Transverse colon (tissue), 4 donors: ENCODE measurements around the gene IQCK. TPM values are rescaled to one million over a fixed set of nuclear protein-coding genes. Genes with fewer than 3 reads are reported as not detected.

Experiments used
- DNase-seq: peaks from one replicate; pipeline ENCODE4 v3.0.0-alpha.2; 2019
- H3K27ac ChIP-seq, 4 donors: fragments of 200-600 bp; sonication (generic); 2 replicates each; pipeline ENCODE4 v1.5.1; 2016 to 2018; ENCODE audit warnings: inconsistent platforms in 4 of 4
- H3K27me3 ChIP-seq: fragments of 200-600 bp; sonication (generic); 2 replicates; pipeline ENCODE4 v1.5.1; 2017; ENCODE audit warnings: inconsistent platforms
- H3K36me3 ChIP-seq, 4 donors: fragments of 200-600 bp; sonication (generic); 2 replicates each; pipeline ENCODE4 v1.5.1; 2017 to 2019; ENCODE audit warnings: inconsistent platforms in 4 of 4
- H3K4me1 ChIP-seq, 4 donors: fragments of 200-600 bp; sonication (generic); 2 replicates each; pipeline ENCODE4 v1.5.1; 2017 to 2020; ENCODE audit warnings: inconsistent platforms in 4 of 4
- H3K4me3 ChIP-seq, 4 donors: fragments of 200-600 bp; sonication (generic); 1 replicate in 1 of 4; 2 replicates in 3 of 4; pipeline versions ENCODE4 v1.5.1 to v1.6.1; 2017 to 2019; ENCODE audit warnings: inconsistent platforms in 4 of 4
- H3K9me3 ChIP-seq, 2 donors: fragments of 200-600 bp; sonication (generic); 2 replicates each; pipeline ENCODE4 v1.5.1; 2017 to 2019; ENCODE audit warnings: inconsistent platforms in 2 of 2
- EP300 ChIP-seq: sonication (generic); formaldehyde crosslinking; IDR thresholded peaks from one replicate; pipeline ENCODE4 v1.6.1; 2017; ENCODE audit warnings: antibody characterized with exemption, low read depth
- POLR2A ChIP-seq: fragments of 450-650 bp; IDR thresholded peaks from one replicate; pipeline ENCODE4 v1.6.1; 2016; ENCODE audit warnings: antibody characterized with exemption, mild to moderate bottlenecking, moderate library complexity
- POLR2AphosphoS5 ChIP-seq, 3 donors: sonication (generic); formaldehyde crosslinking; IDR thresholded peaks; one replicate each; pipeline ENCODE4 v1.6.1; 2016; ENCODE audit warnings: antibody characterized with exemption in 3 of 3
- WGBS, 2 donors: methylation state at CpG; one replicate each; pipeline ENCODE4 v1.1.5; 2018; ENCODE audit warnings: low coverage in 1 of 2; 5-methylcytosine and 5-hydroxymethylcytosine counted together
- in situ Hi-C, 4 donors: fragments of 200-750 bp; cut with MboI; loops; one replicate each; pipeline versions ENCODE4 v1.15.0 to v1.15.1; 2017; ENCODE audit warnings: low sequenced_read_pairs in 3 of 4, low pct_ligation_motif_present in 1 of 4, low pct_unique_long_range_greater_than_20kb in 1 of 4
- intact Hi-C: fragments of 100-400 bp; cut with DNase I; formaldehyde crosslinking; loops from one replicate; pipeline ENCODE4 v1.15.1; 2023; ENCODE audit warnings: low total_unique reads
- total RNA-seq, 4 donors: library from RNA; depleted of rRNA; stranded (reverse); fragments of >200 nt; gene quantifications; one replicate each; pipeline ENCODE4 v1.1.0, GENCODE V29; 2016
- TF ChIP-seq, protein P1 (sequence below), 5 experiments: fragments of 200-600 bp in 3 of 5; fragments of 450-650 bp in 2 of 5; sonication (generic) in 3 of 5; IDR thresholded peaks; 1 replicate in 2 of 5; 2 replicates in 3 of 5; pipeline ENCODE4 v1.5.1; 2016 to 2017; ENCODE audit warnings: antibody characterized with exemption in 5 of 5, inconsistent platforms in 3 of 5, mild to moderate bottlenecking in 2 of 5, moderate library complexity in 1 of 5

Gene IQCK
- total RNA-seq, 4 donors from 2014 or later: 8.3 to 18.2 (median 12.7) TPM

DNA sequence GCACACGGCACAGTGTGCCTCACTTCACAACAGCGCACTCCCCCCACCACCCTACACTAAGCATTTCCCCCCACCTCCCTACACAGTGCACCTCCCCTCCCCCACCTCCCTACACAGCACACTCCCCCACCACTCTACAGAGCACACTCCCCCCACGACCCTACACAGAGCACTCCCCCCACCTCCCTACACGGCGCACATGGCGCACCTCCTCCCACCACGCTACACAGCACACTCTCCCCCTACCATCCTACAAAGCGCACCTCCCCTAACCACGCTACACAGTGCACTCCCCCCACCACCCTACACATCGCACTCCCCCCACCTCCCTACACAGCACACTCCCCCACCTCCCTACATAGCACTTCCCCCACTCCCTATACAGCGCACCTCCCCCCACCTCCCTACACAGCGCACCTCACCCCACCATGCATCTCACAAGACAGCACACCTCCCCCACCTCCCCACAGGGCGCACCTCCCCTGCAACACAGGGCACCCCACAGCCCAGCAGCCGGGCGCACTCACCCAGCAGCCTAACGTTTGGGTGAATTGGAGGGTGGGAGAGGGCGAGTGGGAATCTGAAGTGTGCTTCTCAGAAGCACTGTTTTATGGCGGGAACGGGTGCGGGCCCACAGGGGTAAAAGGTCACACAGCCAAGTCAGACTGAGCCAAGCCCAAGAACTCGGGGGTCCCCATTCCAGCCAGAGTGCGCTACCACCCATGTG is 10.3 kb upstream of the IQCK start:
- no peaks in the 10 kb centered on the region for H3K27me3 ChIP-seq
- peaks cover 0 to 6% (median 0%) of the 10 kb centered on the region in 4 donors for H3K36me3 ChIP-seq
- in situ Hi-C loops (loop anchor here in 1 of 4 donors (25.0 kb wide), 1 partner anchor 180 kb away; the partner anchor contains the start of gene GPRC5B), intact Hi-C loops (no loop called here)
- H3K9me3 ChIP-seq: no peaks in the 10 kb centered on the region
- H3K4me3 ChIP-seq: no peak overlapping the region
- WGBS, 2 donors: 83 to 87% methylated on average over 7 to 22 of the region's 22 CpGs
- no peak for DNase-seq
- peaks cover 0 to 4% (median 0%) of the 10 kb centered on the region in 4 donors for H3K4me1 ChIP-seq
- TF ChIP-seq POLR2A (no peak), EP300 (no peak), POLR2AphosphoS5 (IDR thresholded peaks at IDR 0.05) (no peak)
- TF ChIP-seq, protein P1, sequence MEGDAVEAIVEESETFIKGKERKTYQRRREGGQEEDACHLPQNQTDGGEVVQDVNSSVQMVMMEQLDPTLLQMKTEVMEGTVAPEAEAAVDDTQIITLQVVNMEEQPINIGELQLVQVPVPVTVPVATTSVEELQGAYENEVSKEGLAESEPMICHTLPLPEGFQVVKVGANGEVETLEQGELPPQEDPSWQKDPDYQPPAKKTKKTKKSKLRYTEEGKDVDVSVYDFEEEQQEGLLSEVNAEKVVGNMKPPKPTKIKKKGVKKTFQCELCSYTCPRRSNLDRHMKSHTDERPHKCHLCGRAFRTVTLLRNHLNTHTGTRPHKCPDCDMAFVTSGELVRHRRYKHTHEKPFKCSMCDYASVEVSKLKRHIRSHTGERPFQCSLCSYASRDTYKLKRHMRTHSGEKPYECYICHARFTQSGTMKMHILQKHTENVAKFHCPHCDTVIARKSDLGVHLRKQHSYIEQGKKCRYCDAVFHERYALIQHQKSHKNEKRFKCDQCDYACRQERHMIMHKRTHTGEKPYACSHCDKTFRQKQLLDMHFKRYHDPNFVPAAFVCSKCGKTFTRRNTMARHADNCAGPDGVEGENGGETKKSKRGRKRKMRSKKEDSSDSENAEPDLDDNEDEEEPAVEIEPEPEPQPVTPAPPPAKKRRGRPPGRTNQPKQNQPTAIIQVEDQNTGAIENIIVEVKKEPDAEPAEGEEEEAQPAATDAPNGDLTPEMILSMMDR (IDR thresholded peaks at IDR 0.05): no peak
- H3K27ac ChIP-seq: no peak overlapping the region

DNA sequence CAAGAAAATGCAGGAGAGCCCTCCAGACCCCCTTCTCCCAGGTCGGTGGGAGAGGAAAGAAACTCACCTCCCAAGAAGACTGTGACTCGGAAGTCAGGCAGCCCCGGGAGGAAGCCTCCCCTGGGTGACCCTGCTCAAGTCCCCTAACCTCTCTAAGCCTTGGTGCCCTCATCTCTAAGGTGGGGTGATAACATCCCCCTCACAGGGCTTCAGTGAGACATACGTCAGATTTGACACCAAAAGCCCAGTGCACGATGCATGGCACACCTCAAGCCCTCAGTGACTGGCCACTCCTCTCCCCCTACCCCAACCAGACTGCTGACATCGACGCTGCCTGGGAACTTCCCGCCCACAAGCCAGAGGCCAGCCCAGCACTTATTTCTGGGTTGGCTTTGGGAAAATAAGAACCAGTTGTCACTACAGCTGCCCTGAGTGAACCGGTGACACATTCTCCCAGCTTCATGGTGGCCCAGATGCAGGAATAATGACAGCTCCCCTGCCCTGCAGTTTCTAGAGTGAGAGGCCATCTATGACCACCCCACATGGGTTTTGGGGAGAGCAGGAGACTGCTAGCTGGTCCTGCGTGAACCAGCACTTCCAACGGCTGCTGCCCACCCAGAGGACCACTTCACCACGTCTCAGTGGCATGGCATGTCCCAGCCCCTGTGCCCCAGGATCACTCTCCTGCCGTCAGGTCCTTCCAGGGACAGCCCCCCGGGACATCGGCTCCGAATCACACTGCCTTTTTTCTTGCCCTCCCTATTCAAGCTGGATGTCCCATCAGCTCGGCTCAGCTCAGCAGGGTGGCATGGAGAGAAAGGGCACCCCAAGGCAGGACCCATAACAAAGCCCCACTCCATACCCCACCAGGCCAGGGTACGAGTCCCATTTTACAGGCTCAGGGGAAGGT is 9.5 kb upstream of the IQCK start:
- in situ Hi-C loops: loop anchor here in 1 of 4 donors (25.0 kb wide), 1 partner anchor 179 kb away; the partner anchor contains the start of gene GPRC5B
- H3K36me3 ChIP-seq: peaks cover 0 to 6% (median 0%) of the 10 kb centered on the region in 4 donors

DNA sequence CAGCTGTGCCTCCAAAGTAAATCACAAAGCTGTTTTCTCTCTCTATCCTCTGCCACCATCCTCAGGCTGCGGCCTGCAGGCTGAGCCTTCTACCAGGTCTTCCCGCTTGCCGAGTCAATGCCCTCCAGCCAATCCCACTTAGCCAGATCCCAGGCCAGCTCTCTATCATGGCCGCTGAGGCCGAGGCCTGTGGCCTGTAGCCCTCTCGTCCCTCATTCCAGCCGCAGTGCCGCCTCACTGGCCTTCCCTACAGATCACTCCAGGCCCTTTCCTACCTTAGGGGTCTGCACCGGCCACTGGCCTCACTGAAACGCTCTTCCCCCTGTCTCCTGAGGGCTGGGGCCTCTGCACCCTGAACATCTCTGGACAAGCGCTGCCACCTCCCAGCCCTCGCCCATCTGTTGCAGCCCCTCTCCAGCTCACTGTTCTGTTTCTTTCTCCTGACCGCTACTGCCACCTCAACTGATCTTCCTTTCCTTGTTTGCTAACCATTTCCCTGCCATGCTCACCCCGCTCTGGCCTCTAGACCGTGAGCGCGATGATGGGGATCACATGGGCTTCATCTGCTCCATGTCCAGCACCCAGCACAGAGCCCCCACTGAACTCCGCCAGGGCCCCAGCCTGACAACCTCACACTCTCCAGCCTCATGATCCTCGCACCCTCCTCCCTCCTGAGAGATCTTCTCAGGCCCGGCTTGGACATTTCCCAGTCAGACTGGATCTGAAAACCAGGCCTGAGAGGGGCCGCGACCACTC is 8.5 kb upstream of the IQCK start:
- in situ Hi-C loops: loop anchor here in 1 of 4 donors (25.0 kb wide), 1 partner anchor 178 kb away; the partner anchor contains the start of gene GPRC5B
- no peaks in the 10 kb centered on the region for H3K4me1 ChIP-seq
- intact Hi-C loops: loop anchor here (10.0 kb wide), 1 partner anchor 175 kb away; the partner anchor contains the start of gene GPRC5B
- TF ChIP-seq POLR2AphosphoS5 (IDR thresholded peaks at IDR 0.05) (no peak), POLR2A (no peak), EP300 (no peak)
- TF ChIP-seq, protein P1 (IDR thresholded peaks at IDR 0.05): no peak
- no peak overlapping the region for H3K27ac ChIP-seq
- 94 to 98% methylated on average over 13 to 22 of the region's 22 CpGs for WGBS, 2 donors
- no peak for DNase-seq
- peaks cover 0 to 3% (median 0%) of the 10 kb centered on the region in 4 donors for H3K36me3 ChIP-seq
- no peak overlapping the region for H3K4me3 ChIP-seq
- no peaks in the 10 kb centered on the region for H3K27me3 ChIP-seq
- no peaks in the 10 kb centered on the region for H3K9me3 ChIP-seq

More for the DNA sequence above, 9.5 kb upstream of the IQCK start:
- 88 to 93% methylated on average over 3 to 17 of the region's 18 CpGs for WGBS, 2 donors
- no peak for DNase-seq
- Histone ChIP-seq H3K4me3 (no peak overlapping the region), H3K9me3 (no peaks in the 10 kb centered on the region), H3K27ac (no peak overlapping the region), H3K27me3 (no peaks in the 10 kb centered on the region), H3K4me1 (peaks cover 0 to 4% (median 0%) of the 10 kb centered on the region in 4 donors)
- intact Hi-C loops: no loop called here
- TF ChIP-seq POLR2AphosphoS5 (IDR thresholded peaks at IDR 0.05) (no peak), POLR2A (no peak), EP300 (no peak)
- TF ChIP-seq, protein P1 (IDR thresholded peaks at IDR 0.05): no peak
